ENCODE measurements around the gene LIMS2. TPM values are rescaled to one million over a fixed set of nuclear protein-coding genes. Genes with fewer than 3 reads are reported as not detected.

The LIMS2 gene
- total RNA-seq, 4 donors from 2014 or later = 86.1 to 111 (median 98.1) TPM

DNA sequence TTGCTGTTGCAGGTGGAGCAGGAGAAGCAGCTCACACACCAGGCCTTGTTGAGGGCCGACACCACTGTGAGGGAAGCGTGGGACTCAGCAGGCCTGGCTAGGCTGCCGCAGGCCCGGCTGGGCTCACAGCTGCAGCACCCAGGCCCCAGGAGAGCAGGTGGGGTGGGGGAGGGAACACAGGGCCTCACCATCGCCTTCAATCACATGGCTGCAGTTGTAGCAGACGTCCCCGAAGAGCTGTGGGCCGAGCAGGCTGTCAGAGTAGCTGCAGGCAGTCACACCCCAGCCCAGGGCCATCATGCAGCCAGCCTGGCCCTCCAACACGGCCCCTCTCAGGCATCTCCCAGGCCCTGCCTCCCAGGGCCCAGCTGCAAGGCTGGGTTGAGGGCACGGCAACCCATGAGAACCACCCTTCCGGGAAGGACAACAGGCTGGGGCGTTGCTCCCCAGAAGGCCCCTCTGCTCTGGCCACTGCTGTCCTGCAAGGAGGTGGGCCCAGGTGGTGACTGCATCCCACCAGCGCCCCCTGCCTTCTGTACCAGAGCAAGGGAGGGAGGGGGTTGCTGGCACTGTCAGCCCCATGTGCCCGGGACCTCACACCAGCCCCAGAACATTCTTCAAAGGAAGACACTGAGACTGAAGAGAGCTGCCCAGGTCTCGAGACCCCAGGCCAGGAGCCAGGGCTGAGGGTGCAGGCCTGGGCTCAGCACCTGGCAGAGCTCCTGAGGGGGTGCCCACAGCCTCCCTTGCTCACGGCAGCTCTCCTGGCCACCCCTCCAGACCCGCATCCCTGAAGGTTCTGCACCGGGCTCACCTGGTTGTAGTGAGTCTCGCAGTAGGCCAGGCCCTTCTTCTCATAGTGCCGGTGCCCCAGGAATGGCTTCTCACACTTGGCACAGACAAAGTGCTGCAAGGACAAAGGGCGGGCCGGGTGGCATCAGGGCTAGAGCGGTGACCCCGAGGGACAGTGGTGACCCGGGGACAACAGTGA is 35.0 kb downstream of the LIMS2 start:
- no peak for DNase-seq (ENCODE audit: low spot score in 2 of 2)
- peaks cover 0 to 71% (median 33%) of the 10 kb centered on the region in 4 donors for H3K4me1 ChIP-seq
- H3K36me3 ChIP-seq = peaks cover 0 to 23% (median 0%) of the 10 kb centered on the region in 3 donors
- H3K27me3 ChIP-seq = no peaks in the 10 kb centered on the region
- TF ChIP-seq CTCF (IDR thresholded peaks at IDR 0.05) (no peak), POLR2A (IDR thresholded peaks at IDR 0.05) (no peak), EP300 (IDR thresholded peaks at IDR 0.05) (no peak)
- no peaks in the 10 kb centered on the region for H3K9me3 ChIP-seq
- no peak overlapping the region for H3K4me3 ChIP-seq
- peak overlapping the region; percentile 48 to 92 (median 80) for H3K27ac ChIP-seq
- WGBS, 2 donors = 58 to 77% methylated on average over 20 of the region's 25 CpGs

GRCh38 chr2:127639111-127639474 is 36.2 kb downstream of the LIMS2 start:
- peak overlapping the region; percentile 61 to 92 (median 80) for H3K27ac ChIP-seq
- H3K9me3 ChIP-seq = no peaks in the 10 kb centered on the region
- peaks cover 0 to 70% (median 37%) of the 10 kb centered on the region in 4 donors for H3K4me1 ChIP-seq
- no peaks in the 10 kb centered on the region for H3K27me3 ChIP-seq
- no peak overlapping the region for H3K4me3 ChIP-seq
- no peak for DNase-seq (ENCODE audit: low spot score in 2 of 2)
- H3K36me3 ChIP-seq = peaks cover 0 to 23% (median 0%) of the 10 kb centered on the region in 3 donors
- TF ChIP-seq POLR2A (IDR thresholded peaks at IDR 0.05) (no peak), CTCF (IDR thresholded peaks at IDR 0.05) (no peak)
- WGBS, 2 donors = 92% methylated on average over 13 of the region's 13 CpGs

DNA sequence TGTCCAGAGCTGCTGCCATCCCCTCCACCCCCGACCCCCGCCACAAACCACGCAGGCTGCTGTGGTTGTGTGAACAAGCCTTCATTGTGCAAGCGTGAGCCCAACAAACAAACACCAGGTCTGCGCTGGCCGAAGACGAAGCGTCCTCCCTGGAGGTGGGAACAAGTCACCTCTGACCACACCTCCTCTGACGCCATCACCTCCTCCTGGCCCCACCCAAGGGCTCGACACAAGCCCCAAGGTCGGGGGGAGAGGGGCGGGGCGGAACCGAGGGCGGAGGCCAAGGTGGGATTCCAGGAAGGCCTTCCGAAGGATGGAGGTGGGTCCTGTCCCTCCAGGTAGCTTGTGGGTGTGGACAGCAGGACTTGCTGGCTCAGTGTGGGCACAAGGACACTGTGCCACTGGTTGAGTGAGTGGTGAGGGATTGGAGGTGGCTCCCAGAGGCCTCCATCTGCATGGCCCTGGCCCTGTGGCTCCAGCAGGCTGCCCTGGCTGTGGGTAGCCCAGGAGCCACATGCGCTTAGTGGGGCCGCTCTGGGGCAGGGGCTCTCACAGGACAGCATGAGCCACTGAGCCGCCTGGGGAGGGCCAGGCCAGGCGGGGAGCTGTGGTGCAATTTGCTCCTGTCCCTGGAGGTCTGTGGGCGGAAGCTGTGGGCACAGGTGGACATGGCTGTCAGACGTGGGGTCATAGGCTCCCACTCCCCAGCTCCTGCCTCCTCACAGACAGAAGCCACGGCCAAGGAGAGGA is 36.8 kb downstream of the LIMS2 start:
- Histone ChIP-seq H3K27ac (peak overlapping the region; percentile 61 to 92 (median 80)), H3K4me1 (peaks cover 0 to 70% (median 43%) of the 10 kb centered on the region in 4 donors), H3K4me3 (no peak overlapping the region), H3K9me3 (no peaks in the 10 kb centered on the region), H3K36me3 (peaks cover 0 to 23% (median 0%) of the 10 kb centered on the region in 3 donors), H3K27me3 (no peaks in the 10 kb centered on the region)
- TF ChIP-seq POLR2A (IDR thresholded peaks at IDR 0.05) (peak in 1 of 2 donors; percentile 1), EP300 (IDR thresholded peaks at IDR 0.05) (no peak)
- WGBS, 2 donors = 55 to 65% methylated on average over 21 to 23 of the region's 23 CpGs
- no peak for DNase-seq (ENCODE audit: low spot score in 2 of 2)

DNA sequence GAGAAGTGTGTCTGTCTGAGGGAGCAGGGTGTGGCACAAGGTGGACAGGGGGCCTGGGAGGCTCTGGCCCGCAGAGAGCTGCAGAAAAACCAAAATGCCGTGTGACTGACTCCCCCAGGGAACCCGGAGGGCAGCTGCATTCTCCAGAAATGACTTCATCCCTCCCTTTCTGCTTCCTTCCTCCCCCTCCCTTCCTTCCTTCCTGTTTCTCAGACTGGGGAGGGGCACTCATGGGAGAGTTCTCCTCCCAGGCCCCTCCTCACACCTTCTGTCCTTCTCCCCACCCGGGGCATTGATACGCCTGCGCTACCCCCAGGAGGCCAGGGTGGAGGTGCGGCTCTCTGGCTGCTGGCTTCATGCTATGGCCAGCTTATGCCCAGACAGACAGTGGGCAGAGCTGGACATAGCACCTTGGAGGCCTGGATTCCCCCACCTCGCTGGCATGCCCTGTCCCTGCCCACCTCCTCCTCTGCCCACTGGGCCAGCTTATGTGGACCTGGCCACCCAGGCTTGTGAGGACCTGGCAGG is 37.5 kb downstream of the LIMS2 start:
- Histone ChIP-seq H3K27ac (peak overlapping the region; percentile 61 to 92 (median 80)), H3K27me3 (no peaks in the 10 kb centered on the region), H3K4me1 (peaks cover 0 to 70% (median 49%) of the 10 kb centered on the region in 4 donors), H3K36me3 (peaks cover 0 to 23% (median 0%) of the 10 kb centered on the region in 3 donors), H3K4me3 (no peak overlapping the region), H3K9me3 (no peaks in the 10 kb centered on the region)
- DNase-seq (ENCODE audit: low spot score in 2 of 2) = no peak
- 10 to 28% methylated on average over 8 of the region's 8 CpGs for WGBS, 2 donors
- no peak for TF ChIP-seq POLR2A (IDR thresholded peaks at IDR 0.05)
- TF ChIP-seq EP300 (IDR thresholded peaks at IDR 0.05) = peak in 1 of 2 donors; percentile 58

- Histone ChIP-seq H3K4me1 (peaks cover 0 to 69% (median 52%) of the 10 kb centered on the region in 4 donors), H3K27ac (peak overlapping the region; percentile 61 to 92 (median 80)), H3K36me3 (peaks cover 0 to 23% (median 0%) of the 10 kb centered on the region in 3 donors), H3K4me3 (no peak overlapping the region), H3K9me3 (no peaks in the 10 kb centered on the region), H3K27me3 (no peaks in the 10 kb centered on the region)
- 14 to 42% methylated on average over 6 to 8 of the region's 13 CpGs for WGBS, 2 donors
- no peak for DNase-seq (ENCODE audit: low spot score in 2 of 2)
- no peak for TF ChIP-seq CTCF (IDR thresholded peaks at IDR 0.05)
- TF ChIP-seq EP300 (IDR thresholded peaks at IDR 0.05) = no peak
- no peak for TF ChIP-seq POLR2A (IDR thresholded peaks at IDR 0.05)
Observed at GRCh38 chr2:127637236-127637630, 38.1 kb downstream of the LIMS2 start.

Measured in tibial nerve (tissue), 4 donors.